Small intestine (tissue), 7 donors: ENCODE data around the gene P2RY6. TPM values are rescaled to one million over a fixed set of nuclear protein-coding genes. Genes with fewer than 3 reads are reported as not detected.

Experiments used
- DNase-seq, 2 donors: peaks; one replicate each; pipeline versions ENCODE4 v3.0.0 to v3.0.0-alpha.2; 2013
- FAIRE-seq: peaks from 2 replicates; lab custom pipeline; 2012; peaks lifted over from hg19 to GRCh38; lab: Jason Lieb, UNC
- H3K27ac ChIP-seq, 3 donors: one replicate each; pipeline ENCODE4 v1.5.1; 2013; ENCODE audit warnings: low read length in 2 of 3, mild to moderate bottlenecking in 2 of 3, control low read depth in 1 of 3, inconsistent platforms in 1 of 3, low read depth in 1 of 3, moderate library complexity in 1 of 3
- H3K27me3 ChIP-seq, 3 donors: one replicate each; pipeline ENCODE4 v1.6.1; 2013; ENCODE audit warnings: low read length in 3 of 3, inconsistent platforms in 1 of 3; ENCODE audit not compliant: control insufficient read depth in 3 of 3, insufficient read depth in 3 of 3
- H3K36me3 ChIP-seq, 3 donors: one replicate each; pipeline ENCODE4 v1.6.1; 2013; ENCODE audit warnings: low read length in 3 of 3, inconsistent platforms in 1 of 3, low read depth in 1 of 3, mild to moderate bottlenecking in 1 of 3, moderate library complexity in 1 of 3; ENCODE audit not compliant: control insufficient read depth in 3 of 3, insufficient read depth in 2 of 3
- H3K4me1 ChIP-seq, 3 donors: one replicate each; pipeline ENCODE4 v1.6.1; 2013; ENCODE audit warnings: low read length in 2 of 3, inconsistent platforms in 1 of 3, low read depth in 1 of 3, mild to moderate bottlenecking in 1 of 3, moderate library complexity in 1 of 3; ENCODE audit not compliant: control insufficient read depth in 3 of 3, insufficient read depth in 2 of 3
- H3K4me3 ChIP-seq, 3 donors: one replicate each; pipeline ENCODE4 v1.5.1; 2013; ENCODE audit warnings: low read length in 3 of 3, control low read depth in 1 of 3, inconsistent platforms in 1 of 3, low read depth in 1 of 3, mild to moderate bottlenecking in 1 of 3, moderate library complexity in 1 of 3
- H3K9me3 ChIP-seq, 2 donors: one replicate each; pipeline ENCODE4 v1.6.1; 2013; ENCODE audit warnings: low read depth in 1 of 2, low read length in 1 of 2; ENCODE audit not compliant: control insufficient read depth in 2 of 2, insufficient read depth in 1 of 2
- WGBS, 3 donors: extraction: QIAGEN DNeasy Blood & Tissue Kit; methylation state at CpG; one replicate each; pipeline ENCODE4 v1.1.7; 2013; 5-methylcytosine and 5-hydroxymethylcytosine counted together
- polyA plus RNA-seq, 4 donors: library from polyadenylated mRNA; stranded (reverse) in 3 of 4; unstranded in 1 of 4; fragments of 200-250 nt in 3 of 4; fragments of 120-200 nt in 1 of 4; gene quantifications; one replicate each; pipeline versions ENCODE4 v1.2.1 to v1.2.3, GENCODE V29; 2013
- donor health status: healthy with polysubstance abuse.
- donor health status: control.
- donor health status: control.
- donor health status: Bipolar disorder and iron deficiency.
- donor health status: healthy.

Gene P2RY6
- polyA plus RNA-seq, 4 donors, result 0.67 to 46.0 (median 3.1) TPM

DNA sequence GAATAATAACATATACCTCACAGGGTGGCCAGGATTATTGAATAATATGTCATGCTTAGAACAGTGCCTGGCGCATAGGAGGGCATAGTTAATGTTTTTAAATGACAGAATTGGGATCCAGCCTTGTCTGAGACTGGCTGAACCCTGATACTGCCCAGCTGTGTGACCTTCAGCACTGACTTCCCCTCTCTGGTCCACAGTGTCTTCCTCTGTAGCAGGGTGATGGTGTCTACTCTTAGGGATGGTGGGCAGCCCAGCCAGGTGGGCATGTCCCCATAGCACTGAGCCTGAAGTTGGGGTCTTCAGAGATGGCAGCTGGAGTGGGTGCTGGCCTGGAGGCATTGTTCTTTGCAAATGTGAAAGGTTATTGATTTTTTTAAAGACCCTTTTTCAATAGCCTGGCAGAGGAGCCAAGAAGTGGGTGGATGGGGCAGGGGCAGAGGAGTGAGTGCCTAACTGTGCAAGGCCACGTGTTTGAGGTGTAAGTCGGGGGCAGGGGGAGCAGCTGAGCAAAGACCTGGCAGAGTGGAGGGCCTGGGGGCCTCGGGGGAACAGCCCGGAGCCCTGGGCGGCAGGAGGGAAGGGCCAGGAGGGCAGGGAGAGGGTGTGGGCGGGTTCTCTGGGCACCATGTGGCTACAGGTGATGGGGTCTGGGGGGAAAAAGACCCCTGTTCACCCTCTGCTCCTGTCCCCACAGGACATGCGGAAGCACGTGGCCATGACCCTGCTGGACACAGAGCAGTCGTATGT, 74.2 kb downstream of the P2RY6 start:
- Histone ChIP-seq H3K27me3 (no peaks in the 10 kb centered on the region), H3K9me3 (no peaks in the 10 kb centered on the region), H3K4me1 (peaks cover 0 to 4% (median 0%) of the 10 kb centered on the region in 3 donors), H3K4me3 (no peak overlapping the region), H3K27ac (no peak overlapping the region), H3K36me3 (peaks cover 0 to 68% (median 0%) of the 10 kb centered on the region in 3 donors)
- FAIRE-seq (no peak), DNase-seq (no peak)
- WGBS, 3 donors, result 71 to 78% (median 77%) methylated on average over 9 to 10 of the region's 10 CpGs

DNA sequence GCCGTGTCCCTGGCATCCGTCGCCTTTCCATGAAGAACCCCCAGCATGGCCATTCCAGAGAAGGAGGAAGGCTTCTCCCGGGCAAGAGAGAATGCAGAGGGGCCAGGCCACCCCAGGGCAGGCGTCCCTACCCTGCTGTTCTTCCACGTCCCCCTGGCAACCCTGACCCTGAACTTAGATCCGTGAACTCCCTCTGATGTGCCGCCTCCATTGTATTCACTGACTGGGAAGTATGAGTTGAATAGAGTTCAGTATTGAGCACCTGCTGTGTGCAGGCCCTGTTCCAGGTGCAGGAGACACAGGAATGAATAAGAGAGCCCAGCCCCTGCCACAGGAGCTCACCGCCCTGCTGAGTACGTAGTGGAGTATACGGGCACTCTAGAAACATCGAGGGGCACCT, 74.9 kb downstream of the P2RY6 start:
- H3K27ac ChIP-seq, result no peak overlapping the region
- peaks cover 0 to 4% (median 0%) of the 10 kb centered on the region in 3 donors for H3K4me1 ChIP-seq
- no peak for DNase-seq
- no peaks in the 10 kb centered on the region for H3K9me3 ChIP-seq
- no peaks in the 10 kb centered on the region for H3K27me3 ChIP-seq
- no peak overlapping the region for H3K4me3 ChIP-seq
- peaks cover 0 to 68% (median 0%) of the 10 kb centered on the region in 3 donors for H3K36me3 ChIP-seq
- FAIRE-seq, result no peak
- WGBS, 3 donors, result 35 to 76% (median 51%) methylated on average over 12 of the region's 12 CpGs

Other genes starting within 250 kb of the P2RY6 start
- gene FCHSD2, start 130.0 kb upstream of the P2RY6 start, polyA plus RNA-seq, result 10 to 100 TPM in 2 of 4 donors, 1 to 10 TPM in 2; 2.0 to 25.1 (median 7.9) TPM
- gene P2RY2, start 54.1 kb upstream of the P2RY6 start, polyA plus RNA-seq, result 1 to 10 TPM; 4.1 to 7.4 (median 5.6) TPM
- gene ARHGEF17, start 35.9 kb downstream of the P2RY6 start, polyA plus RNA-seq, result 10 to 100 TPM in 2 of 4 donors, 1 to 10 TPM in 1, under 1 TPM in 1; 0.67 to 54.8 (median 6.5) TPM
- 1 to 10 TPM in 3 of 4 donors, under 1 TPM in 1; 0.67 to 3.3 (median 2.1) TPM for gene RELT, start 104.1 kb downstream of the P2RY6 start, polyA plus RNA-seq